Stimulated activated CD4-positive, alpha-beta T cell treated with anti-CD3 and anti-CD28 coated beads, TNF-alpha, amount 100 ng/mL, for 4 hours (primary cell): ENCODE measurements around the gene TGFA.

Source experiments
- DNase-seq, 3 experiments: peaks; one replicate each; pipeline ENCODE4 v3.0.0-alpha.2; 2020; ENCODE audit warnings: low read depth in 3 of 3

The TGFA gene

GRCh38 chr2:70523996-70524965 is 29.3 kb downstream of the TGFA start:
- DNase-seq = peak in 1 of 3 experiments; percentile 13

DNA sequence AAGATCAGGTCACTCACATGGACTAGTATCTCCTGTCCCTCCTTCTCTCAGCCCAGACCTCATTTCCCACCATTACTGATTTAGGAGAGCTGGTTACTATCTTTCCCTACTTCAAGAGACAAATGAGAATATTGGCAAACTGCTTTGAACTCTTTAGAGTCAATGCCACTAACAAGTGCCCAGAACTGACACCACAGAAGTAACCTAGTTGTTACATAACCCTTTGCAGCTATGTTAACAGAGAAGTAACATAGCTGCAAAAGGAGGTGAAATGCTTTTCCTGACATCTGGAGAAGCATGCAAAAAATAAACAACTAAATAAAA is 30.0 kb downstream of the TGFA start:
- no peak for DNase-seq

GRCh38 chr2:70522627-70523026 is 31.0 kb downstream of the TGFA start:
- no peak for DNase-seq

GRCh38 chr2:70520825-70521224 is 32.8 kb downstream of the TGFA start:
- DNase-seq = no peak

DNA sequence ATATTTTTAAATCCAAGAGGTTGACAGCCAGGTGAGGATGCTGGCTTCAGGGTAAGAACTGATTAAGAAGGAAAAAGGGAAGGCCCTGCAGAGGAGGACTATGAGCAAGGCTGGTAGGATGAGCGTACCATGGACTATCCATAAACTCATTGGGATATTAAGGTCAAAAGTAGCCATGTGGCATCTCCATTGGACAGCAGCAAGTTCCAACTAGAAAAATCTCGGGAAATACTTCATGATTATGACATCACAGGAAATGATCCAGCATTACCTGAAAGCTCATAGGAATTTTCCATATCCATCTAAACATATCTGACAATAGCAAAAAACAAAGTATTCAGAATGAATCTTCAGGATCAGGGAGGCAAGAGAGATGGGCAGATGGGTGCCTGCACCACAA is 34.2 kb downstream of the TGFA start:
- no peak for DNase-seq

GRCh38 chr2:70518557-70518956 is 35.1 kb downstream of the TGFA start:
- DNase-seq = no peak

GRCh38 chr2:70517804-70518203 is 35.8 kb downstream of the TGFA start:
- DNase-seq = no peak

DNA sequence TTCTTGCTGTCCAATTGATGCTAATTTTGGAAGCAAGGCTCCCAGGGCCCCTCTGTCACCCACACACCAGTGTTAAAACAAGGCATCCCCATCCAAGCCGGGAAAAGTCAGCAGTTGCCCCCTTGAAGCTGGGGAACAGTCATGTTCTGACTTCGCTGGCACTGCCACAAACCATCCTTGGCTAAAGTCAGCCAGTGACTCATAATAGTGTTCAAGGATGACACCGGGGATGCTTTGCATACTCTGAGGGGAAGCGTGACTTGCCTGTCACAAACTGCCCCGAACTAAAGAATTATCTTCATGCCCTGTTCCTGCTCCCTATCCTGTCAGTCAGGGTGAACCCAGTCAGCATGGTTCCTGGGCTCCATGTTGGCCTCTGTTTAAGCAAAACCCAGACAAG is 37.0 kb downstream of the TGFA start:
- no peak for DNase-seq

DNA sequence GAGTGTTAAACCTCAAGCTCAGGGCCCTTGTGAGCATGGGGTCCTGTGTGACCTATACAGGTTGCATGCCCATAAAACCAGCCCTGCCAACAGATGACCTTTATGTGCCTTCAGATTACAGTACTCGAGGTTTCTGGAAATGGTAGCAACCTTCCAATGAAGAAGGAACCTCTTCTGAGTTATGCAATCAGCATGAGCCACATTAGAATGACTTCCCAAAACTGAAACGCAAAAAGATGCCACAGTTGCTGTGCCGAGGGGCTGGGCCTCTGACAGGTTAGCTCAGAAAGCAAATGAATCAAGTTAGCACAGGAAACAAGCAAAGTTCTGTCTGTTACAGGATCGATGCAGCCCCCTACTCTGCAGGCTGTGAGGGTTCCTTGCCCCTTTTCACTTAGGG is 37.7 kb downstream of the TGFA start:
- no peak for DNase-seq

DNA sequence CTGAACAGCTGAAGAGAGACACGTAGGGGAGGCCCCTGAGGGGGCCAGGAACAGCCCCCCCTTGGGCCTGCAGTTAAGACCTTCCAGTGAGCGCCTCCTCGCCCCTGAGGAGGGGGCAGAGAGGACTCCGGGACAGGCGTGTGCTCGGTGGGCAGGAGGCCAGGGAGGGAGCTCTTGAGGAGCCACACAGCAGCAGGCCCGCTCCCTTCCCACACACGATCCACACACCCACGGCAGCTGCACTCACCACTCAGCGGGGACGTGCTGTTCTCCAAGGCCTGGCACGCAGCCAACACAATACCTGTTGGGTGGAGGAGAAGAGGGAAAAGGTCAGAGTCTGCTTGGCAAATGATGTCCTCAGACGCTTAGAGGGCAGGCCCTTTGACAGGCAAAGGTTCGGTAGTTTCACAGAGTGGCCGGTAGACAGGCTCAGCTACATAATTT is 39.0 kb downstream of the TGFA start:
- no peak for DNase-seq

DNA sequence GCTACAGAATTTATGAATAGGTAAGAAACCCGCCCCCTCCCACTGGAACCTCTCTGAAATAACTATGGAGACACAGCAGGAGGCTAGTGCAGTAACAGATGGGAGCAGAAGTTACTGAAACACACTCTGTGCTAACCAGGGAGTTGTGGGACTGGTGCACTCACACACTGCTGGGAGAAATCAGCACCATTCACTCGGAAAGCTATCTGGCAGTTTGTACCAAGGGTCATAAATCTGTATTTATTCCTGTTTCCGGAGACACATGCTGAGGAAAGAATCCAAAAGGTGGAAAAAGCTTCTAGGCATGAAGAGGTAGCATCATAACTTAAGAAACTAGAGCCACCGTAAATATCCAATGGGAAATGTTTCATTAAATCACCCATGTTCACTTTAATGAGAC is 39.9 kb downstream of the TGFA start:
- no peak for DNase-seq

DNA sequence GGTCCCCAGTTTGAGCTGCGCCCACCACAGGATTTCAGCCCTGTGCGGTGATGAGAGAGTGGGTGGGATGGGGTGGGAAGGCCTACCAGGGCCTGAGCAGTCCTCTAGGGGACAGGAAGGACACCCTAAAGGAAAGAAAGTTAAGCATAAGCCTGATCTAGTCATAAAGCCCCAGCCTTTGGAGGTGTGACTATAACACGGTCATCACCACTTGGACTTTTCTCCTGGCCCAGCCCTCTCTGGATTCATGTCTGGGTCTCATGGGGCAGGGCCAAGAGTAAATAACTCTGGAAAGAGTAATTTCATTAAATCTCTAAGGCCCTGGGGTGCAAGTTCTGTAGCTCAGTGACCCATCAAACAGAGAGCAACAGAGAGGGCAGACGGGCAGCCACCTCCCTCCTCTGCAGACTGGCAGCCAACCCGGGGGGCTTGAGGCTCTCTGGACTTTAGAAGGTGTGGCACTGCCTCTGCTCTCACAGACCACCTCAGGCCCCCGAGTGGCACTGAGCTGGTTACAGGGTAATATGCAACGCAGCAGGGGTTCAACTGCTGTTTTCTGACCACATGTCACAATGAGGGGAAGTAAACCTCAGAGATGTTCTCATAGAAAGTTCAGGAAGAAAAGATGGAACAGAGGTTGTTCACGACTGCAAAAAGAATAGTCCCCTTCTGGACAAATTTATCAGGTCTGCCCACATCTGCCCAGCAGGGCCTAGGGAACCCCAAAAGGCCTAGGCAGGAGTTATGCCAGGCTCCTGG is 41.5 kb downstream of the TGFA start:
- no peak for DNase-seq

DNA sequence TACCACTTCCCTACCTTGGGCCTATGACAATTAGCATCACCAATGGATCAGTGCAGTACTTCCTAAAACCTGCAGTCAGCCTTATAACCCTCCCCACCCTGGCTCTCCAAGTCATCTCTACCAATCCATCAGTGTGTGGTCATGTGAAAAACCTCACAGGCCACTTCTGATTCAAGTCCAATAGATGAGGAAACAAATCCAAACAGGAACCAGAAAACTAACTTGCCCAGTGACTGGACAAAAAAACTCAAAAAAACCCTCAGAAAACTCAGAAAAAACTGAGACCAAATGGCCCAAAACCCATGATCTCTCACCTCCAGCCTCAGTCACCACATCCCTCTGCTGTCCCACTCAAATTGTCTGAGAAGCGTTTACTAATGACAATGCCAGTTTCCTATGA is 43.3 kb downstream of the TGFA start:
- DNase-seq = no peak

GRCh38 chr2:70509565-70509964 is 44.1 kb downstream of the TGFA start:
- no peak for DNase-seq

DNA sequence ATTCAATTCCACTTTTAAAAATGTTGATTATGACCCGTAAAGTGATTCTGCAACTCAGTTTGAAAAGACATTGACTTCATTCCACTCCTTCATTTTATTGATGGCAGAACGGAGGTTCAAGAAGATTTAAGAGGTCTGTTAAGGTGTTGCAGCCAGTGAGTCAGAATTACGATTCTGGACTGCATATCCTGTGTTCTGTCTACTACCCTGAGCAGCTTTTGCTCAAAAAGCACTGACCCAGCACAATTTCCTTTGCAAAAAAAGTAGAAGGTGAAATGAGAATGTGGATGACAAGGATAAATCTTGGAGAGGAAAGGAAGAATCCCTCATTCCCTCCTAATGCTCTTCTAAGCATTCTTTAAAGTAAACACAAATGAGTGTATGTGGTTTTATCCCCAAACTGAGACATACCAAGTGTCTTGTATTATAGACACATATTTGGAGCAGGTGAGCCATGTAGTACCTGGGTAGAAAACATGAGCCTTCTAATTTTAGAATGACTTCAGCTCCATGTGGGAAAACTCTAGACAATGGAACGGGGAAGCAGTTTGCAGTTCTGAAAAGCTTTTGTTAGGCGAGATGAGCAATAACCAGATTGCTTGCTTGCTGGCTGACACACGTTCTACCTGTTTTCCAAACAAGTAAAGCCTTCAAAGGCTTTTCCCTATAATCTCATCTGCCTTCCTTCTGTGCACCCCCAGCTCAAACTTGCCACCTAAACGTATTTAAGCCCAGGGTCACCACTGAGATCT is 44.7 kb downstream of the TGFA start:
- no peak for DNase-seq

- DNase-seq = no peak
Observed at GRCh38 chr2:70505613-70506391, 47.8 kb downstream of the TGFA start.

GRCh38 chr2:70504750-70505149 is 48.9 kb downstream of the TGFA start:
- DNase-seq = no peak

- DNase-seq = no peak
Observed at GRCh38 chr2:70503896-70504295, 49.7 kb downstream of the TGFA start.

DNA sequence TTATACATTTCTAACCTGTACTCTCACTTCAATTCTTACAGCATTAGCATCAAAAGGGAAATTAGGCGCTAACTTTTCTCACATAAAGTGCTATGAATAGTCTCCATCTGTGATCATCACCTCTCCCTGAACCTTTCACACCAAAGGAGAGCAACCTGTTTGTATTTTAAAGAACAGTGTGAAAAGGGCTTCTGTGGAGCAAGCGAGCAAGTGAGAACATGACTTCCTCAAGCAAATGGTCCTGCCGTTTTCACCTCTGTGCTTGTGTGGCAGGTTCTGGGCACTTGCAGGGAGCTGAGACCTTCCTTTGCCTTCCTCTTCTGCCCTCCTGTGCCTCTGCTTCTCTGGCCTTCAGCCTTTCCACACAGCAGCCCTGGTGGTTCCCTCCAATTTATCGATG is 51.9 kb downstream of the TGFA start:
- DNase-seq = no peak

- DNase-seq = no peak
Observed at GRCh38 chr2:70501215-70501614, 52.4 kb downstream of the TGFA start.

GRCh38 chr2:70499253-70499652 is 54.4 kb downstream of the TGFA start:
- no peak for DNase-seq

DNA sequence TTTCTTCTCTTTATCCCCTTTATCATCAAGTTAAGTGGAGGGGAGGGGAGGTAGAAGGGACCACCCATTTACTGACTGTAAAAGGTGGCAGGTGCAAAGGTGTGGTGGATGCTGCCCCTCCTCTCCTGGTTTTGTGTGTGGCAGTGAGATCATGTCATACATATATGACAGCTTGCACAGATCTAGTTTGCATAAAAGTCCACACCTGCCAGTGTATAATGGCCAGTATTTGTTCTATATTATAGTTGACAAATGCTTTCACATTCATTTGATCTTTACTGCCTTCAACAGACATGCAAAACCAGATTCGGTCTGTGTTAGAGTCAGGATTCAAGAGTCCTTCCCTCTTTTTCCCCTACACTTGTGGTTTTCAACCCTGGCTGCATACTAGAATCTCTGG is 55.1 kb downstream of the TGFA start:
- DNase-seq = no peak
